C4-2B (cell line): ENCODE results near the gene IGSF6.

Source experiments
- CTCF ChIP-seq: fragments of 450-650 bp; conservative IDR thresholded peaks from 2 replicates; pipeline ENCODE4 v1.5.1; 2017; ENCODE audit warnings: mild to moderate bottlenecking
- ZFX ChIP-seq: fragments of 450-650 bp; IDR thresholded peaks from 2 replicates; pipeline ENCODE4 v1.6.1; 2017

- TF ChIP-seq CTCF (no peak), ZFX (no peak)
These were observed 15.2 kb upstream of the IGSF6 start for GRCh38 chr16:21667575-21667974.
